GM10248 (cell line): ENCODE data around the gene RNF115.

ENCODE experiments used
- CTCF ChIA-PET: fragments of 300-600 bp; sonication (Branson Sonifier 250); formaldehyde crosslinking; extraction: SDS; loops from one replicate; lab custom pipeline; 2021; ENCODE audit warnings: antibody characterized with exemption; lab: Yijun Ruan, JAX
- POLR2A ChIA-PET: fragments of 350-650 bp; sonication (Branson Sonifier 250); formaldehyde crosslinking; extraction: SDS; loops from one replicate; lab custom pipeline; 2020; ENCODE audit warnings: antibody characterized with exemption; lab: Yijun Ruan, JAX
- DNase-seq: peaks from one replicate; pipeline ENCODE4 v3.0.0; 2012; ENCODE audit errors: extremely low spot score
- CTCF ChIP-seq: IDR thresholded peaks from 2 replicates; pipeline ENCODE4 v1.5.1; 2012; ENCODE audit warnings: mild to moderate bottlenecking, low read depth; ENCODE audit errors: extremely low read depth, missing control alignments, control extremely low read depth

RNF115 gene

DNA sequence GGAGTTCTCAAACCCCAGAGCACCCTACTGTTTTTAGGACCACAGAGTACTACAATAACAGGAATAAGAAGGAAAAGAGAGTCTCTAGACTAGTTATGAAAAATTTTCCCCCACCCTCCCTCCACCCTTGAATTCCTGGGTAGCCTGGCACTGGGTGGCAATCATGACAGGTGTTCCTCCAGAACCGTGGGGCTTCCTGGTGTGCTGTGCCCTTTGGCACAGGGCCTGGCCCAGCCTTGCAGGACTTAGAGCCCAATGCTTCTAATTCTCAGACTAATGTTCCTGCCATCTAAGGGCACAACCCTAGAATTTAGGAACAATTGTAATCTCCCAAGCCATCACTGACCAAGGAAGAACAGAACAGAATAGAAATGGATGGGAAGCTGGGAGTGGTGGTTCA lies 106.1 kb downstream of the RNF115 start:
- POLR2A ChIA-PET, result no interaction called here

DNA sequence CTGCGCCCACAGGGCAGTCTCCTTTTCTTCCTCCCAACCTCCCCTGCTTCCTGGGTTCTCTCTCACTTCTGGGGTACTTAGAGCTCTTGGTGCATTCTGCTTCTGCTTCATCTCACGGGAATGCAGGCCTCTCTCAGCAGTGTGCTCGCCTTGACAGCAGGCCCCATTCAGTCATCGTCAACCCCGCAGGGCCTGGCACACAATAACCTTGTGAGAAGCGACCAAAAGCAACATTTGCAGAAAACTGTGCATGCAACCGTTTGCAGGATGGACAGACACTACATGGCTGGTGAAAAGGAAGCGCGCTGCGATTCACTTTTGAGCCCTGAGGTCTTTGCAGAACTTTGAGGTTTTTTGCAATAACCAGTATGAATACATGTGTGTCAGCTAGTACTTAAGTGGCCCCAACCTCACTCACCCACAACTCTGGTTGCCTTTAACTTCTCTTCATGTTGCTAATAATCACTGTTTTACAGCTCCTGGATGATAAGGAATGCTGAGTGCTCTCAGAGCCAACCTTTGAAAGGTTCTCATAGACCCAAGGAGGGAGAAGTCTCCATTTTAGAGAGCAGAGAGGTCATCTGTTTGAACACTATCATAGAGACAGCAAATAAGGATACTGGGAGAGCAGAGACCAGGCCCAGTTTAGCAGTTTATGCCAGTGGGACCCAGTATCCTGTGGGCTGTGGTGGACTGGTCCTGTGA lies 107.1 kb downstream of the RNF115 start:
- POLR2A ChIA-PET, result no interaction called here
- DNase-seq, result no peak
- TF ChIP-seq CTCF, result no peak
- CTCF ChIA-PET, result interaction anchor here (0.7 to 1.7 kb wide), 2 partner anchors 8 to 12 kb away, joined by 3 to 5 read pairs; no protein-coding TSS in a partner anchor

More for the DNA sequence above, 106.1 kb downstream of the RNF115 start:
- no peak for TF ChIP-seq CTCF
- CTCF ChIA-PET, result interaction anchor here (1.0 to 1.8 kb wide), 5 partner anchors 8 to 14 kb away, joined by 3 to 6 read pairs (median 5); no protein-coding TSS in a partner anchor
- DNase-seq, result no peak

GRCh38 chr1:145714524-145715111 lies 109.3 kb downstream of the RNF115 start:
- CTCF ChIA-PET, result interaction anchor here (0.9 to 1.0 kb wide), 2 partner anchors 15 to 26 kb away, joined by 3 to 5 read pairs; no protein-coding TSS in a partner anchor
- no peak for DNase-seq
- TF ChIP-seq CTCF, result no peak
- POLR2A ChIA-PET, result no interaction called here

- TF ChIP-seq CTCF, result no peak
- ChIA-PET CTCF (interaction anchor here (2.9 kb wide), 1 partner anchor 10 kb away, joined by 19 read pairs; no protein-coding TSS in a partner anchor), POLR2A (no interaction called here)
- DNase-seq, result no peak
Measured at GRCh38 chr1:145711213-145711651, 112.7 kb downstream of the RNF115 start.

- ChIA-PET POLR2A (no interaction called here), CTCF (interaction anchor here (0.8 to 8.6 kb wide), 3 partner anchors 8 to 11 kb away, joined by 3 to 59 read pairs (median 19); no protein-coding TSS in a partner anchor)
- no peak for TF ChIP-seq CTCF
- no peak for DNase-seq
Measured at GRCh38 chr1:145710291-145711027, 113.4 kb downstream of the RNF115 start.

- ChIA-PET POLR2A (no interaction called here), CTCF (interaction anchor here (1.2 to 8.6 kb wide), 3 partner anchors 8 to 13 kb away, joined by 3 to 59 read pairs (median 8); no protein-coding TSS in a partner anchor)
- no peak for TF ChIP-seq CTCF
- peak; percentile 55 for DNase-seq
Measured at GRCh38 chr1:145708063-145708462, 115.8 kb downstream of the RNF115 start.
